ENCODE results near the gene SMAD2.

The SMAD2 gene

GRCh38 chr18:47797126-47797525 lies 133.3 kb downstream of the SMAD2 start:
- Histone ChIP-seq H3K27ac (no peak overlapping the region), H3K36me3 (ENCODE audit: control insufficient read depth, insufficient read depth, low read length) (no peaks in the 10 kb centered on the region), H3K4me1 (no peaks in the 10 kb centered on the region), H2AFZ (no peak overlapping the region), H3K9ac (no peak overlapping the region), H3K79me2 (no peaks in the 10 kb centered on the region), H3K9me3 (ENCODE audit: control insufficient read depth, low read length) (no peaks in the 10 kb centered on the region), H3K27me3 (ENCODE audit: control insufficient read depth, insufficient read depth, low read length) (no peaks in the 10 kb centered on the region), H3K4me2 (ENCODE audit: low read length) (no peak overlapping the region), H3K4me3 (ENCODE audit: low read depth, low read length) (no peak overlapping the region)
- no peak for TF ChIP-seq CTCF (IDR thresholded peaks at IDR 0.05)

- H3K4me1 ChIP-seq, result no peaks in the 10 kb centered on the region
- H3K36me3 ChIP-seq (ENCODE audit: control insufficient read depth, insufficient read depth, low read length), result no peaks in the 10 kb centered on the region
- H3K27me3 ChIP-seq (ENCODE audit: control insufficient read depth, insufficient read depth, low read length), result no peaks in the 10 kb centered on the region
- H3K79me2 ChIP-seq, result no peaks in the 10 kb centered on the region
- H3K9ac ChIP-seq, result no peak overlapping the region
- H3K4me3 ChIP-seq (ENCODE audit: low read depth, low read length), result no peak overlapping the region
- H3K27ac ChIP-seq, result no peak overlapping the region
- no peaks in the 10 kb centered on the region for H3K9me3 ChIP-seq (ENCODE audit: control insufficient read depth, low read length)
- H2AFZ ChIP-seq, result no peak overlapping the region
- no peak overlapping the region for H3K4me2 ChIP-seq (ENCODE audit: low read length)
- TF ChIP-seq CTCF (IDR thresholded peaks at IDR 0.05), result no peak
These were observed 135.0 kb downstream of the SMAD2 start for GRCh38 chr18:47795434-47795814.

GRCh38 chr18:47794725-47795433 lies 135.6 kb downstream of the SMAD2 start:
- TF ChIP-seq CTCF (IDR thresholded peaks at IDR 0.05), result no peak
- no peaks in the 10 kb centered on the region for H3K79me2 ChIP-seq
- H3K36me3 ChIP-seq (ENCODE audit: control insufficient read depth, insufficient read depth, low read length), result no peaks in the 10 kb centered on the region
- H3K4me1 ChIP-seq, result no peaks in the 10 kb centered on the region
- no peaks in the 10 kb centered on the region for H3K9me3 ChIP-seq (ENCODE audit: control insufficient read depth, low read length)
- H3K27ac ChIP-seq, result no peak overlapping the region
- H3K9ac ChIP-seq, result no peak overlapping the region
- no peak overlapping the region for H3K4me3 ChIP-seq (ENCODE audit: low read depth, low read length)
- no peak overlapping the region for H2AFZ ChIP-seq
- no peak overlapping the region for H3K4me2 ChIP-seq (ENCODE audit: low read length)
- H3K27me3 ChIP-seq (ENCODE audit: control insufficient read depth, insufficient read depth, low read length), result no peaks in the 10 kb centered on the region

GRCh38 chr18:47793609-47794008 lies 136.8 kb downstream of the SMAD2 start:
- H3K27ac ChIP-seq, result no peak overlapping the region
- H3K4me1 ChIP-seq, result no peaks in the 10 kb centered on the region
- H3K36me3 ChIP-seq (ENCODE audit: control insufficient read depth, insufficient read depth, low read length), result no peaks in the 10 kb centered on the region
- H3K9me3 ChIP-seq (ENCODE audit: control insufficient read depth, low read length), result no peaks in the 10 kb centered on the region
- H2AFZ ChIP-seq, result no peak overlapping the region
- no peaks in the 10 kb centered on the region for H3K27me3 ChIP-seq (ENCODE audit: control insufficient read depth, insufficient read depth, low read length)
- no peak overlapping the region for H3K4me3 ChIP-seq (ENCODE audit: low read depth, low read length)
- TF ChIP-seq CTCF (IDR thresholded peaks at IDR 0.05), result no peak
- H3K79me2 ChIP-seq, result no peaks in the 10 kb centered on the region
- no peak overlapping the region for H3K4me2 ChIP-seq (ENCODE audit: low read length)
- no peak overlapping the region for H3K9ac ChIP-seq

GRCh38 chr18:47791461-47791985 lies 138.9 kb downstream of the SMAD2 start:
- no peak overlapping the region for H3K9ac ChIP-seq
- H3K4me2 ChIP-seq (ENCODE audit: low read length), result no peak overlapping the region
- no peaks in the 10 kb centered on the region for H3K27me3 ChIP-seq (ENCODE audit: control insufficient read depth, insufficient read depth, low read length)
- TF ChIP-seq CTCF (IDR thresholded peaks at IDR 0.05), result no peak
- no peaks in the 10 kb centered on the region for H3K36me3 ChIP-seq (ENCODE audit: control insufficient read depth, insufficient read depth, low read length)
- no peak overlapping the region for H3K4me3 ChIP-seq (ENCODE audit: low read depth, low read length)
- H3K27ac ChIP-seq, result no peak overlapping the region
- no peaks in the 10 kb centered on the region for H3K79me2 ChIP-seq
- H2AFZ ChIP-seq, result no peak overlapping the region
- H3K9me3 ChIP-seq (ENCODE audit: control insufficient read depth, low read length), result no peaks in the 10 kb centered on the region
- H3K4me1 ChIP-seq, result no peaks in the 10 kb centered on the region
